GM12872 (cell line): ENCODE data around the gene CCDC40.

Experiments
- CTCF ChIP-seq: IDR thresholded peaks from 3 replicates; pipeline ENCODE4 v1.5.1; 2011; ENCODE audit warnings: low read depth, mild to moderate bottlenecking, low read length, moderate library complexity; ENCODE audit not compliant: insufficient read depth

CCDC40 gene

GRCh38 chr17:80086081-80086480 is 49.6 kb downstream of the CCDC40 start:
- no peak for TF ChIP-seq CTCF

GRCh38 chr17:80086616-80087015 is 50.2 kb downstream of the CCDC40 start:
- TF ChIP-seq CTCF, result no peak

- TF ChIP-seq CTCF, result no peak
Observed at GRCh38 chr17:80087346-80088265, 51.2 kb downstream of the CCDC40 start.

- TF ChIP-seq CTCF, result no peak
Observed at GRCh38 chr17:80089762-80090161, 53.3 kb downstream of the CCDC40 start.

GRCh38 chr17:80091376-80091775 is 54.9 kb downstream of the CCDC40 start:
- TF ChIP-seq CTCF, result no peak

- TF ChIP-seq CTCF, result no peak
Observed at GRCh38 chr17:80092959-80093358, 56.5 kb downstream of the CCDC40 start.

- TF ChIP-seq CTCF, result no peak
Observed at GRCh38 chr17:80095038-80095843, 58.8 kb downstream of the CCDC40 start.
